Right lobe of liver (tissue), 6 donors: Measurements from ENCODE around the gene DIP2C. TPM values are rescaled to one million over a fixed set of nuclear protein-coding genes. Genes with fewer than 3 reads are reported as not detected.

Experiments
- ATAC-seq, 4 donors: fragments of 200-7000 bp; cut with Tn5 transposase; one replicate each; pipeline ENCODE4 v1.9.1; 2020; ENCODE audit warnings: mild to moderate bottlenecking in 4 of 4, moderate library complexity in 4 of 4
- DNase-seq, 3 donors: peaks; one replicate each; pipeline ENCODE4 v3.0.0-alpha.2; 2020
- H3K27ac ChIP-seq, 3 donors: fragments of 200-600 bp; one replicate each; pipeline ENCODE4 v1.8.0; 2022
- H3K27me3 ChIP-seq, 2 donors: fragments of 200-600 bp; one replicate each; pipeline ENCODE4 v1.8.0; 2022
- H3K36me3 ChIP-seq, 4 donors: fragments of 200-600 bp; sonication (generic) in 1 of 4; one replicate each; pipeline versions ENCODE4 v1.5.1 to v1.8.0; 2017 to 2022; ENCODE audit warnings: control low read depth in 1 of 4
- H3K4me1 ChIP-seq, 4 donors: fragments of 200-600 bp; sonication (generic) in 1 of 4; one replicate each; pipeline versions ENCODE4 v1.5.1 to v1.8.0; 2017 to 2022; ENCODE audit warnings: control low read depth in 1 of 4
- H3K4me3 ChIP-seq, 3 donors: fragments of 200-600 bp; one replicate each; pipeline ENCODE4 v1.8.0; 2022
- H3K9me3 ChIP-seq, 4 donors: fragments of 200-600 bp; sonication (generic) in 1 of 4; one replicate each; pipeline versions ENCODE4 v1.5.1 to v1.8.0; 2017 to 2022; ENCODE audit warnings: control low read depth in 1 of 4
- CTCF ChIP-seq, 4 donors: fragments of 200-600 bp in 3 of 4; fragments of 450-650 bp in 1 of 4; IDR thresholded peaks; one replicate each; pipeline versions ENCODE4 v1.5.1 to v1.8.0; 2016 to 2022; ENCODE audit warnings: antibody characterized with exemption in 4 of 4, mild to moderate bottlenecking in 2 of 4
- POLR2A ChIP-seq: fragments of 450-650 bp; IDR thresholded peaks from one replicate; pipeline ENCODE4 v1.6.1; 2017; ENCODE audit warnings: antibody characterized with exemption, mild to moderate bottlenecking
- WGBS: methylation state at CpG from one replicate; pipeline ENCODE4 v1.1.6; 2018; ENCODE audit warnings: low coverage, low lambda C conversion rate; ENCODE audit not compliant: insufficient coverage; ENCODE audit errors: missing lambda C conversion rate; 5-methylcytosine and 5-hydroxymethylcytosine counted together
- intact Hi-C, 2 donors: fragments of 100-400 bp; cut with DNase I; formaldehyde crosslinking; loops; one replicate each; pipeline versions ENCODE4 v1.11.2 to v1.14.1; 2022
- total RNA-seq, 6 experiments: library from RNA; depleted of rRNA in 2 of 6; stranded (reverse); fragments of >200 nt in 2 of 6; fragmentation: NEBNext Ultra II Directional in 3 of 6; extraction: Animal tissue kit (Norgen Biotek cat#: 25700) in 3 of 6; gene quantifications; one replicate each; pipeline versions ENCODE4 v1.1.0 to v1.2.4, GENCODE V29; 2016 to 2023
- donor health status: DM: no; HTN: yes; CAD: no.
- donor health status: DM: no; HTN: no; CAD: no.
- donor health status: DM: no; HTN: no; CAD: no.
- donor health status: DM: no; HTN: yes; CAD: no.
- donor health status: DM: no; HTN: yes; CAD: no.

DIP2C gene
- total RNA-seq, 6 experiments from 2014 or later, result 8.0 to 13.5 (median 11.7) TPM

GRCh38 chr10:627032-627992, 62.2 kb downstream of the DIP2C start:
- WGBS, result 92% methylated on average over 36 of the region's 46 CpGs

GRCh38 chr10:625751-626711, 63.4 kb downstream of the DIP2C start:
- intact Hi-C loops, result no loop called here
- no peaks in the 10 kb centered on the region for H3K36me3 ChIP-seq
- 92% methylated on average over 18 of the region's 21 CpGs for WGBS
- peak overlapping the region; percentile 49 to 76 (median 56) for H3K27ac ChIP-seq
- no peak for ATAC-seq
- no peaks in the 10 kb centered on the region for H3K4me1 ChIP-seq
- H3K4me3 ChIP-seq, result no peak overlapping the region
- no peak for TF ChIP-seq CTCF (IDR thresholded peaks at IDR 0.05)
- TF ChIP-seq POLR2A, result no peak
- peak in 1 of 3 donors; percentile 43 for DNase-seq
- H3K27me3 ChIP-seq, result no peaks in the 10 kb centered on the region
- no peaks in the 10 kb centered on the region for H3K9me3 ChIP-seq

More at GRCh38 chr10:627032-627992, 62.2 kb downstream of the DIP2C start:
- H3K4me1 ChIP-seq, result no peaks in the 10 kb centered on the region
- TF ChIP-seq POLR2A (no peak), CTCF (IDR thresholded peaks at IDR 0.05) (no peak)
- H3K9me3 ChIP-seq, result no peaks in the 10 kb centered on the region
- H3K36me3 ChIP-seq, result no peaks in the 10 kb centered on the region
- no peak overlapping the region for H3K4me3 ChIP-seq
- DNase-seq (peak in 1 of 3 donors; percentile 46), ATAC-seq (no peak)
- intact Hi-C loops, result no loop called here
- no peak overlapping the region for H3K27ac ChIP-seq
- H3K27me3 ChIP-seq, result no peaks in the 10 kb centered on the region

- intact Hi-C loops, result no loop called here
- Histone ChIP-seq H3K27ac (peak overlapping the region; percentile 49 to 76 (median 56)), H3K9me3 (no peaks in the 10 kb centered on the region), H3K4me3 (no peak overlapping the region), H3K27me3 (no peaks in the 10 kb centered on the region), H3K36me3 (no peaks in the 10 kb centered on the region), H3K4me1 (no peaks in the 10 kb centered on the region)
- 63% methylated on average over 7 of the region's 17 CpGs for WGBS
- TF ChIP-seq POLR2A, result no peak
- no peak for TF ChIP-seq CTCF (IDR thresholded peaks at IDR 0.05)
- ATAC-seq (peak; percentile 47 to 77 (median 69)), DNase-seq (peak in 1 of 3 donors; percentile 69)
These were observed 64.2 kb downstream of the DIP2C start for GRCh38 chr10:625333-625696.

GRCh38 chr10:624605-625332, 64.7 kb downstream of the DIP2C start:
- no peaks in the 10 kb centered on the region for H3K4me1 ChIP-seq

More at GRCh38 chr10:624605-625332, 64.7 kb downstream of the DIP2C start:
- ATAC-seq (peak; percentile 61 to 75 (median 70)), DNase-seq (peak in 2 of 3 donors; percentile 64 to 68)
- H3K27ac ChIP-seq, result peak overlapping the region; percentile 49 to 76 (median 56)
- no peak overlapping the region for H3K4me3 ChIP-seq
- intact Hi-C loops, result no loop called here
- H3K27me3 ChIP-seq, result no peaks in the 10 kb centered on the region
- TF ChIP-seq CTCF (IDR thresholded peaks at IDR 0.05) (no peak), POLR2A (no peak)
- WGBS, result 56% methylated on average over 13 of the region's 35 CpGs
- no peaks in the 10 kb centered on the region for H3K9me3 ChIP-seq
- no peaks in the 10 kb centered on the region for H3K36me3 ChIP-seq
